B cell (primary cell): Measurements from ENCODE around the gene AEBP2. TPM values are rescaled to one million over a fixed set of nuclear protein-coding genes. Genes with fewer than 3 reads are reported as not detected.

Experiments
- ATAC-seq: fragments of 200-7000 bp; cut with Tn5 transposase; one replicate; pipeline ENCODE4 v1.10.0; 2021; ENCODE audit warnings: low read depth, mild to moderate bottlenecking, moderate number of reproducible peaks, moderate library complexity
- CTCF ChIA-PET: fragments of 350-600 bp; sonication (Branson Sonifier 250); formaldehyde crosslinking; loops from one replicate; lab custom pipeline; 2021; ENCODE audit warnings: antibody characterized with exemption, inconsistent platforms; lab: Charles Lee
- POLR2A ChIA-PET: fragments of 350-600 bp; sonication (Branson Sonifier 250); formaldehyde crosslinking; loops from one replicate; lab custom pipeline; 2021; ENCODE audit warnings: antibody characterized with exemption; lab: Charles Lee
- DNase-seq: peaks from one replicate; pipeline ENCODE4 v3.0.0; 2013
- H2AFZ ChIP-seq: 2 replicates; pipeline ENCODE4 v1.6.1; 2012; ENCODE audit warnings: mild to moderate bottlenecking, low read depth, low read length; ENCODE audit not compliant: insufficient read depth, poor library complexity, severe bottlenecking
- H3K27ac ChIP-seq, 2 donors: 1 replicate in 1 of 2; 2 replicates in 1 of 2; pipeline ENCODE4 v1.5.1; 2012 to 2013; ENCODE audit warnings: low read length in 2 of 2, mild to moderate bottlenecking in 2 of 2, moderate library complexity in 1 of 2
- H3K27me3 ChIP-seq, 4 experiments: fragments of 200-600 bp in 1 of 4; sonication (generic) in 1 of 4; replicated peaks in 1 of 4; 1 replicate in 2 of 4; 2 replicates in 2 of 4; pipeline versions ENCODE4 v1.6.1 to v1.7.0; 2013 to 2016; ENCODE audit warnings: low read length in 3 of 4, mild to moderate bottlenecking in 2 of 4, mixed read lengths in 1 of 4, moderate library complexity in 1 of 4; ENCODE audit not compliant: insufficient read depth in 4 of 4, control insufficient read depth in 3 of 4; ENCODE audit errors: control extremely low read depth in 1 of 4
- H3K36me3 ChIP-seq, 2 experiments: replicated peaks in 1 of 2; 1 replicate in 1 of 2; 2 replicates in 1 of 2; pipeline versions ENCODE4 v1.6.1 to v1.7.1; 2013; ENCODE audit warnings: low read length in 1 of 2; ENCODE audit not compliant: insufficient read depth in 2 of 2, control insufficient read depth in 1 of 2; ENCODE audit errors: control extremely low read depth in 1 of 2, extremely low read depth in 1 of 2
- H3K4me1 ChIP-seq, 2 donors: fragments of 200-600 bp in 1 of 2; sonication (generic) in 1 of 2; 1 replicate in 1 of 2; 2 replicates in 1 of 2; pipeline versions ENCODE4 v1.5.1 to v1.6.1; 2013 to 2017; ENCODE audit warnings: low read length in 2 of 2; ENCODE audit not compliant: control insufficient read depth in 2 of 2, insufficient read depth in 2 of 2
- H3K4me2 ChIP-seq: replicated peaks from 2 replicates; pipeline ENCODE3; 2012; ENCODE audit warnings: mild to moderate bottlenecking, low read depth, low read length; ENCODE audit not compliant: poor library complexity, severe bottlenecking
- H3K4me3 ChIP-seq, 5 experiments: fragments of 200-600 bp in 1 of 5; sonication (generic) in 1 of 5; 1 replicate in 3 of 5; 2 replicates in 2 of 5; pipeline versions ENCODE4 v1.5.1 to v1.7.0; 2011 to 2016; ENCODE audit warnings: low read length in 4 of 5, mild to moderate bottlenecking in 4 of 5, low read depth in 2 of 5, control low read depth in 1 of 5, moderate library complexity in 1 of 5; ENCODE audit not compliant: insufficient read depth in 1 of 5; ENCODE audit errors: control extremely low read depth in 1 of 5, extremely low read depth in 1 of 5
- H3K79me2 ChIP-seq: fragments of 200-600 bp; sonication (generic); one replicate; pipeline ENCODE4 v1.6.0; 2016; ENCODE audit warnings: low read length; ENCODE audit not compliant: control insufficient read depth, insufficient read depth
- H3K9ac ChIP-seq: fragments of 200-600 bp; sonication (generic); 2 replicates; pipeline ENCODE4 v1.6.1; 2017; ENCODE audit warnings: mild to moderate bottlenecking, low read length, moderate library complexity
- H3K9me3 ChIP-seq, 3 donors: one replicate each; pipeline versions ENCODE4 v1.6.1 to v1.7.1; 2013; ENCODE audit warnings: low read length in 2 of 3; ENCODE audit not compliant: control insufficient read depth in 2 of 3, insufficient read depth in 1 of 3; ENCODE audit errors: control extremely low read depth in 1 of 3
- H4K20me1 ChIP-seq: 2 replicates; pipeline ENCODE4 v1.6.0; 2012; ENCODE audit warnings: mild to moderate bottlenecking, low read length; ENCODE audit not compliant: insufficient read depth, control insufficient read depth, poor library complexity, severe bottlenecking
- H3K27ac Mint-ChIP-seq: one replicate; pipeline ENCODE4 v1.8.0; 2021; ENCODE audit warnings: mixed read lengths
- H3K27me3 Mint-ChIP-seq: one replicate; pipeline ENCODE4 v1.8.0; 2021; ENCODE audit warnings: mixed read lengths
- H3K4me1 Mint-ChIP-seq: one replicate; pipeline ENCODE4 v1.8.0; 2021; ENCODE audit warnings: mixed read lengths
- H3K4me3 Mint-ChIP-seq: one replicate; pipeline ENCODE4 v1.8.0; 2021; ENCODE audit warnings: mixed read lengths
- H3K9me3 Mint-ChIP-seq: one replicate; pipeline ENCODE4 v1.8.0; 2022; ENCODE audit warnings: mixed read lengths; ENCODE audit not compliant: insufficient read depth
- EZH2 ChIP-seq: IDR thresholded peaks from 2 replicates; pipeline ENCODE4 v1.6.1; 2012; ENCODE audit warnings: borderline replicate concordance, low read depth, mild to moderate bottlenecking, moderate library complexity, low read length; ENCODE audit not compliant: insufficient read depth, poor library complexity, severe bottlenecking
- WGBS: methylation state at CpG from one replicate; pipeline ENCODE4 v1.1.5; 2013; ENCODE audit warnings: missing lambda C conversion rate; ENCODE audit not compliant: insufficient coverage; 5-methylcytosine and 5-hydroxymethylcytosine counted together
- intact Hi-C: fragments of 100-400 bp; cut with micrococcal nuclease; formaldehyde crosslinking; loops from one replicate; pipeline ENCODE4 v1.10.0; 2022
- polyA plus RNA-seq: library from polyadenylated mRNA; depleted of rRNA; stranded (reverse); fragments of >200 nt; gene quantifications from 2 replicates; pipeline ENCODE4 v1.2.3, GENCODE V29; 2012
- total RNA-seq, 2 donors: library from RNA; stranded (reverse); fragments of 120-200 nt in 1 of 2; gene quantifications; 1 replicate in 1 of 2; 2 replicates in 1 of 2; pipeline versions ENCODE4 v1.2.3 to v1.2.4, GENCODE V29; 2013 to 2022
- TF ChIP-seq, protein P1 (sequence below): fragments of 200-600 bp; IDR thresholded peaks from one replicate; pipeline ENCODE4 v1.8.0; 2022; ENCODE audit warnings: antibody characterized with exemption, mild to moderate bottlenecking

Gene AEBP2
- total and polyA plus RNA-seq, 2 donors (not counting 1 experiment from before 2014, with no cell fraction given), result 12.1 to 67.8 TPM

DNA sequence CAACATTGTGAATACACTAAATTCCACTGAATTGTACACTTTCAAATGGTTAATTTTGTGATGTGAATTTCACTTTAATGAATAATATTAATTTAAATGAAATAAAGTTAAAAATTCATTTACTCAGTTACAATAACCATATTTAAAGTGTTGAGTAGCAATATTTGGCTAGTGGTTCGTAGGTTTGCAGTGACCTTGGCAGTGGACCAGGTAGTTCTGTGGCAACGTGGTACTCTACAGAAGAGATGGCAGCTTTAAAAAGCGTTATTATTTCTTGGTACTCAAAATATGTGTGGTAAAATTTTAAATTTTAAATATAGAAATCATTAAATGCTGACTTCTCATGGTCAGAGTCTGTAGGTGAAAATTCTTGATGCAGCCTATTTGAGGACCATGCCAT, 51.6 kb downstream of the AEBP2 start:
- Histone ChIP-seq H3K36me3 (peaks cover 0 to 21% of the 10 kb centered on the region in 2 experiments), H4K20me1 (peaks cover 12% of the 10 kb centered on the region), H3K27ac (no peak overlapping the region), H3K4me3 (no peak overlapping the region), H3K79me2 (peaks cover 69% of the 10 kb centered on the region), H3K9me3 (peaks cover 0 to 5% (median 0%) of the 10 kb centered on the region in 3 donors), H3K4me2 (no peak overlapping the region), H3K9ac (no peak overlapping the region), H2AFZ (no peak overlapping the region), H3K27me3 (no peaks in the 10 kb centered on the region), H3K4me1 (no peaks in the 10 kb centered on the region)
- ATAC-seq (no peak), DNase-seq (no peak)
- no peak overlapping the region for H3K27ac Mint-ChIP-seq
- TF ChIP-seq EZH2, result no peak
- TF ChIP-seq, protein P1, sequence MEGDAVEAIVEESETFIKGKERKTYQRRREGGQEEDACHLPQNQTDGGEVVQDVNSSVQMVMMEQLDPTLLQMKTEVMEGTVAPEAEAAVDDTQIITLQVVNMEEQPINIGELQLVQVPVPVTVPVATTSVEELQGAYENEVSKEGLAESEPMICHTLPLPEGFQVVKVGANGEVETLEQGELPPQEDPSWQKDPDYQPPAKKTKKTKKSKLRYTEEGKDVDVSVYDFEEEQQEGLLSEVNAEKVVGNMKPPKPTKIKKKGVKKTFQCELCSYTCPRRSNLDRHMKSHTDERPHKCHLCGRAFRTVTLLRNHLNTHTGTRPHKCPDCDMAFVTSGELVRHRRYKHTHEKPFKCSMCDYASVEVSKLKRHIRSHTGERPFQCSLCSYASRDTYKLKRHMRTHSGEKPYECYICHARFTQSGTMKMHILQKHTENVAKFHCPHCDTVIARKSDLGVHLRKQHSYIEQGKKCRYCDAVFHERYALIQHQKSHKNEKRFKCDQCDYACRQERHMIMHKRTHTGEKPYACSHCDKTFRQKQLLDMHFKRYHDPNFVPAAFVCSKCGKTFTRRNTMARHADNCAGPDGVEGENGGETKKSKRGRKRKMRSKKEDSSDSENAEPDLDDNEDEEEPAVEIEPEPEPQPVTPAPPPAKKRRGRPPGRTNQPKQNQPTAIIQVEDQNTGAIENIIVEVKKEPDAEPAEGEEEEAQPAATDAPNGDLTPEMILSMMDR, result no peak
- H3K4me1 Mint-ChIP-seq, result peaks cover 24% of the 10 kb centered on the region
- H3K9me3 Mint-ChIP-seq, result no peaks in the 10 kb centered on the region
- ChIA-PET POLR2A (no interaction called here), CTCF (no interaction called here)
- intact Hi-C loops, result no loop called here
- H3K27me3 Mint-ChIP-seq, result no peaks in the 10 kb centered on the region
- H3K4me3 Mint-ChIP-seq, result no peak overlapping the region
- 100% methylated on average over 1 of the region's 3 CpGs for whole genome bisulfite sequencing

DNA sequence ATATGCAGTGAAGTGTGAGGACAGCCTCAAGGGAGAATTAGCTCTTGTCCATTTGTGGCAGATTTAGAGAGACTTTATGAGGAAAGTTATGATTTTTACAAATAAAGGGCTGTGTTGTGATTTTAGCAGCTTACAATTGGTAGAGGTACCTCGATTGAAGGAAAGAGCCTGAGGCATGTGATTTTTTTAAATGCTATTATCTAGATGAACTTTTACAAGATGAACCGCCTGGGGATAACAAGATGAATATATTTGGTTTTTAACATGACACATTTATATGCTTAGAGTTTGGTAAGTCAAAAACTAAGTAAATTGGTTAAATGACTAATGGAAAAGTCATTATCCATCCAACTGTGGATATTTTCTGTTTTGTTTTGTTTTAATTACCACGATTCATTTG, 52.6 kb downstream of the AEBP2 start:
- no peak overlapping the region for H2AFZ ChIP-seq
- intact Hi-C loops, result no loop called here
- WGBS, result no CpG with 5 or more reads among the region's 3 CpGs
- no peak for DNase-seq
- no peaks in the 10 kb centered on the region for H3K27me3 Mint-ChIP-seq
- H3K9me3 ChIP-seq, result no peaks in the 10 kb centered on the region
- H3K27ac ChIP-seq, result no peak overlapping the region
- no peak for ATAC-seq
- H3K79me2 ChIP-seq, result peaks cover 64% of the 10 kb centered on the region
- no peak overlapping the region for H3K4me3 ChIP-seq
- H4K20me1 ChIP-seq, result peaks cover 5% of the 10 kb centered on the region
- no peak overlapping the region for H3K4me3 Mint-ChIP-seq
- H3K4me2 ChIP-seq, result no peak overlapping the region
- H3K4me1 Mint-ChIP-seq, result peaks cover 22% of the 10 kb centered on the region
- H3K36me3 ChIP-seq, result peaks cover 4 to 25% of the 10 kb centered on the region in 2 experiments
- TF ChIP-seq EZH2, result no peak
- TF ChIP-seq, protein P1, result no peak
- H3K9ac ChIP-seq, result no peak overlapping the region
- ChIA-PET POLR2A (no interaction called here), CTCF (no interaction called here)
- no peaks in the 10 kb centered on the region for H3K27me3 ChIP-seq
- no peak overlapping the region for H3K27ac Mint-ChIP-seq
- no peaks in the 10 kb centered on the region for H3K4me1 ChIP-seq
- H3K9me3 Mint-ChIP-seq, result no peaks in the 10 kb centered on the region
